GM12874 (cell line): ENCODE results near the gene SPHK2.

Source experiments
- TF ChIP-seq, protein P1 (sequence below): IDR thresholded peaks from 2 replicates; pipeline ENCODE4 v1.5.1; 2011; ENCODE audit warnings: low read depth, mild to moderate bottlenecking, control low read depth, low read length, moderate library complexity; ENCODE audit not compliant: insufficient read depth

Gene SPHK2

DNA sequence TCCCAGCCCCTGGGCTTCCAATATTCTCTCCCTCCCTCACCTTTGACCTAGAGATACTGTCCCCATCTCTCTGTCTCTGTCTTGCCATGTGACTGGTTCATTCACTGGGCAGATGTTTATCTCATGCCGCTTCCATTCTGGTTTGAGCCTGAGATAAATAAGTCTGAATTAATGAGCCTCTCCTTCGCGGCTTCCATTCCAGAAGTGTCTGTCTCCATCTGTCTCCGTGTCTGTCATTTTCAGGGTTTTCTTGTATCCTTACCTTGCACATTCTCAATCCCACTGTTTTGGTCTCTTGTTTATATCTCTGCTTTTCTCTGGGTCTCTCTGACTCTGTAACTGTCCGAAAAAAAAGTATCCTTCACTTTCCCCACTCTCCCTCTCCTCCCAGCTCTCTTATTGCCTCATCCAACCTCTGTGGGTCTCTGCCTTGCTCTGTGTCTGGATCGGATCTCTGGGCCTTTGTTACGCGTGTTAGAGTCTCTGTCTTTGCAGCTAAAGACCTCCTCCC lies 4.3 kb downstream of the SPHK2 start:
- TF ChIP-seq, protein P1, sequence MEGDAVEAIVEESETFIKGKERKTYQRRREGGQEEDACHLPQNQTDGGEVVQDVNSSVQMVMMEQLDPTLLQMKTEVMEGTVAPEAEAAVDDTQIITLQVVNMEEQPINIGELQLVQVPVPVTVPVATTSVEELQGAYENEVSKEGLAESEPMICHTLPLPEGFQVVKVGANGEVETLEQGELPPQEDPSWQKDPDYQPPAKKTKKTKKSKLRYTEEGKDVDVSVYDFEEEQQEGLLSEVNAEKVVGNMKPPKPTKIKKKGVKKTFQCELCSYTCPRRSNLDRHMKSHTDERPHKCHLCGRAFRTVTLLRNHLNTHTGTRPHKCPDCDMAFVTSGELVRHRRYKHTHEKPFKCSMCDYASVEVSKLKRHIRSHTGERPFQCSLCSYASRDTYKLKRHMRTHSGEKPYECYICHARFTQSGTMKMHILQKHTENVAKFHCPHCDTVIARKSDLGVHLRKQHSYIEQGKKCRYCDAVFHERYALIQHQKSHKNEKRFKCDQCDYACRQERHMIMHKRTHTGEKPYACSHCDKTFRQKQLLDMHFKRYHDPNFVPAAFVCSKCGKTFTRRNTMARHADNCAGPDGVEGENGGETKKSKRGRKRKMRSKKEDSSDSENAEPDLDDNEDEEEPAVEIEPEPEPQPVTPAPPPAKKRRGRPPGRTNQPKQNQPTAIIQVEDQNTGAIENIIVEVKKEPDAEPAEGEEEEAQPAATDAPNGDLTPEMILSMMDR, result no peak

DNA sequence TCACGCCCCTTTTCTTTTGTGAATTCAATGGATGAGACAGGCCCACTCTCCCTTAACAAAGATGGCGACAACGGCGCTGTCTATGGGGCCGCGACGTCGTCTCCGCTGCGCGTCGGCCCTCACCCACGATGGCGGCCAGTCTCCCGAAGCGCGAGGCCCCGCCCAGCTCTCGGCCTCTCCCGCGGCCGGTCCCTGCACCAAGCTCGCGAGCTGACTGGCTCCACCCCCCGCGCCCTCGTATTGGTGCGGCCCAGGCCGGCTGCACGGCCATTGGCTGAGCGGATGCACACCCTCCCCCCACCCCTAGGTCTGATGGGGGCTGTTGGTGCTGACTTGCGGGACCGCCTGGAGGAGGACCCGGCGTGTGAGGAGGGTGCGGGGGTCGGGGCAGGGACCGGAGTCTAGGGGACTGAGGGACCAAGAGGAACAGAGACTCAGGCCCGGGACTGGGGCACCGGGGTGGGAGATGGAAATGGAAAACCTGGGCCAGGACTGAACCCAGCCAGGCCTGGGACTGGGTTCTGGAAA lies 4.8 kb downstream of the SPHK2 start:
- TF ChIP-seq, protein P1, result no peak

DNA sequence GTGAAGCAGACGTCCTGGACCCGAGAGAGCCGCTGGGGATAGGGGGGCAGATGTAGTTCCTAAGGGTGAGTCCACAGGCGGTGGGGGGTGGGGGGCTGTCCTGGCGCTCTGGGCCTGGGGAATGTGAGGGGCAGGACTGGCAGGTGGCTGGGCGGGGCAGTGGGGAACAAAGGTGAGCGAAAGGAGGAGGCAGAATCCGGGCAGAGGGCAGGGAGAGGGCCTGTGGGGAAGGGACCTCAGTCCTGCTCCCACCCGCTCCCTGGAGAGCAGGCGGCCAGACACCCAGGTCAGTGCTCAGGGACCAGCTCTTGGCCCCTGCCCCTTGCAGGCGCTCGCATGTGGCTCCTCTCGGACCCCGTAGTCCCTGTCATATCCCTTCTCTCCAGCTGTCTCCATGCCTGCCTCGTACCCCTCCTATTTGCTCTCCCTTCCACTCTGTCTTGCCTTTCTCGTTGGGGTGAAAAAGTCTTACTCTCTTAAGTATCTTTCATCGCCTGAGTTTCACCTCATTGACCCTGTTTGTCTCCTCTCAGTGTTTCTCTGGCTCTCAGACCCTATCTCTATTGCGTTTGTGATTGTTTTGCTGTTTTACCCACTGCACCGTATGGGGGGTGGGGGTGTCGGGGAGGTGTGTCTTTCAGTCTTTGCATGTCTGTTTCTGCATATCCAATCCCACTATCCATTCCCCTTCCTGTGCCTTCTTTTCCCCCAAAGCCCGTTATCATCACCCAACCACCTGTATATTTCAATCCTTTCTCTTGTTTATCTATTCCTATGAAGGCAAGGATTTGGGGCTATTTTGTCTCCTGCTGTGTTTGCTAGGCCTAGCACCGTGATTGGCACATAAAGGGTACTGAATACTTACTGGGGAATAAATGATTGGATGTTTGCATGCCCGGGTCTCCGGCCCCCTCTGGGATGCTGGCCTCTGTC lies 5.8 kb downstream of the SPHK2 start:
- TF ChIP-seq, protein P1, result no peak

DNA sequence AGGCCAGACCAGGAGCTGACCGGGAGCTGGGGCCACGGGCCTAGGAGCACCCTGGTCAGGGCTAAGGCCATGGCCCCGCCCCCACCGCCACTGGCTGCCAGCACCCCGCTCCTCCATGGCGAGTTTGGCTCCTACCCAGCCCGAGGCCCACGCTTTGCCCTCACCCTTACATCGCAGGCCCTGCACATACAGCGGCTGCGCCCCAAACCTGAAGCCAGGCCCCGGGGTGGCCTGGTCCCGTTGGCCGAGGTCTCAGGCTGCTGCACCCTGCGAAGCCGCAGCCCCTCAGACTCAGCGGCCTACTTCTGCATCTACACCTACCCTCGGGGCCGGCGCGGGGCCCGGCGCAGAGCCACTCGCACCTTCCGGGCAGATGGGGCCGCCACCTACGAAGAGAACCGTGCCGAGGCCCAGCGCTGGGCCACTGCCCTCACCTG lies 6.6 kb downstream of the SPHK2 start:
- TF ChIP-seq, protein P1, result no peak

DNA sequence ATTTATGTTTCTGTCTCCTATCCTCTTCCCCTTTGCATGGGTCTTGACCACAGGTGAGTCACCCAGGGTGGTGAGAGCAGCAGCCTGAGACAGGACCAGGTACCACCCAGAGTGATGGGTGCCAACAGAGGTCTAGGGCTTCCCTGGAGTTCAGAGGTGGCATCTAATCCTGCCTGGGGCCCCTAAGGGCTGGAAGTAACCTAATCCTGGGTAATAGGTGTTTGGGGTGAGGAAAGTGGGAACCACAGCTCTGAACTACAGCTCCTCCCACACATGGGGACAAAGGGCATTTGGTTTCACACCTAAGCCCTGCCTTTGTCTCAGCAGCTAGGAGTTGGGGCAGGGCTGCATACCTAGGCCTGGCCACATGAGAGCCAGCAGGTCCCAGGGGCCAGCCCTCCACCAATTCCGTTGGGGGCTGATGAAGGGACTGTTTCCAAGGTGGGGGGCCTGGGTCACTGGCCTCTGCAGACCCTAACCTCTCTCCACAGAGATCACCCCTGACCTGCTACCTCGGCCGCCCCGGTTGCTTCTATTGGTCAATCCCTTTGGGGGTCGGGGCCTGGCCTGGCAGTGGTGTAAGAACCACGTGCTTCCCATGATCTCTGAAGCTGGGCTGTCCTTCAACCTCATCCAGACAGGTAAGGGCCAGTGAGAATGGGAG lies 8.0 kb downstream of the SPHK2 start:
- TF ChIP-seq, protein P1, result no peak

DNA sequence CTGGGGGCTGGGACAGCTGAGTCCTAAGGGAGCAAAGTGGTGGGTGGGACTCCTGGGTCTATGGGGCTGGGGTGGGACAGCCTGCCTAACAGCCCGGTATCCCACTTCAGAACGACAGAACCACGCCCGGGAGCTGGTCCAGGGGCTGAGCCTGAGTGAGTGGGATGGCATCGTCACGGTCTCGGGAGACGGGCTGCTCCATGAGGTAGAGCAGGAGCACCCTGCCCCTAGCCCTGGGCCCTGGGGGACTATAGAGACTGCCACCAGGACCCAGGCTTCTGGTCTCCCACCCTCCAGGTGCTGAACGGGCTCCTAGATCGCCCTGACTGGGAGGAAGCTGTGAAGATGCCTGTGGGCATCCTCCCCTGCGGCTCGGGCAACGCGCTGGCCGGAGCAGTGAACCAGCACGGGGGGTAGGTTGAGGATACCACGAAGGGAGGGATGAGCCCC lies 8.6 kb downstream of the SPHK2 start:
- TF ChIP-seq, protein P1, result no peak
